Measurements from ENCODE around the gene TMEM273.

DNA sequence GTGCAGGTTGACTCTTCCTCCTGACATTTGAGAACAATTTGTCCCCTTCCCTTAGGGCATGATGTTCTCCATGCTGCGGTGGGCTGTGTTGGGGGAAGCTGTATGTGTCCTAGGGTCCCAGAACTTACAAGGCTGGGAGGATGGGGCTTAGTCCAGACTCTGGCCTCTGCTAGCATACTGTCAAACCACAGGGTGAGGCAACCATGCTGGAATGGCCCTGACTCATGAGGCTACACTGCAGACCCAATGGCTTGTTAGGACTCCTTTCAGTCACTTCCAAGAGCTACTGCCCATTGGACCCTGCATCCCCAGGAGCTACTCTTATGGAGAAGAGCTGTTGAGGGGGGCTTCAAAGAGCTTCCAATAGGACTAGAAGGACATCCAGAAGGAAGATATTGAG lies 34.2 kb downstream of the TMEM273 start:
- TF ChIP-seq, protein P1, sequence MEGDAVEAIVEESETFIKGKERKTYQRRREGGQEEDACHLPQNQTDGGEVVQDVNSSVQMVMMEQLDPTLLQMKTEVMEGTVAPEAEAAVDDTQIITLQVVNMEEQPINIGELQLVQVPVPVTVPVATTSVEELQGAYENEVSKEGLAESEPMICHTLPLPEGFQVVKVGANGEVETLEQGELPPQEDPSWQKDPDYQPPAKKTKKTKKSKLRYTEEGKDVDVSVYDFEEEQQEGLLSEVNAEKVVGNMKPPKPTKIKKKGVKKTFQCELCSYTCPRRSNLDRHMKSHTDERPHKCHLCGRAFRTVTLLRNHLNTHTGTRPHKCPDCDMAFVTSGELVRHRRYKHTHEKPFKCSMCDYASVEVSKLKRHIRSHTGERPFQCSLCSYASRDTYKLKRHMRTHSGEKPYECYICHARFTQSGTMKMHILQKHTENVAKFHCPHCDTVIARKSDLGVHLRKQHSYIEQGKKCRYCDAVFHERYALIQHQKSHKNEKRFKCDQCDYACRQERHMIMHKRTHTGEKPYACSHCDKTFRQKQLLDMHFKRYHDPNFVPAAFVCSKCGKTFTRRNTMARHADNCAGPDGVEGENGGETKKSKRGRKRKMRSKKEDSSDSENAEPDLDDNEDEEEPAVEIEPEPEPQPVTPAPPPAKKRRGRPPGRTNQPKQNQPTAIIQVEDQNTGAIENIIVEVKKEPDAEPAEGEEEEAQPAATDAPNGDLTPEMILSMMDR (IDR thresholded peaks at IDR 0.05) = no peak
- TF ChIP-seq ZFX (IDR thresholded peaks at IDR 0.05; ENCODE audit: borderline replicate concordance) = no peak

Data from 22Rv1 (cell line).